H1 (cell line): ENCODE measurements around the gene MGAT5B. TPM values are rescaled to one million over a fixed set of nuclear protein-coding genes. Genes with fewer than 3 reads are reported as not detected.

Experiments used
- CTCF ChIA-PET: fragments of 300-600 bp; sonication (Branson Sonifier 250); formaldehyde crosslinking; loops from one replicate; lab custom pipeline; 2021; ENCODE audit not compliant: partially characterized antibody; lab: Charles Lee
- POLR2A ChIA-PET: fragments of 300-600 bp; sonication (Branson Sonifier 250); formaldehyde crosslinking; loops from one replicate; lab custom pipeline; 2021; ENCODE audit warnings: inconsistent platforms; ENCODE audit not compliant: partially characterized antibody; lab: Charles Lee
- DNase-seq, 2 experiments: peaks; one replicate each; pipeline versions ENCODE4 v3.0.0 to v3.0.0-alpha.2; 2010 to 2022; ENCODE audit warnings: low spot score in 2 of 2, low read depth in 1 of 2, mixed read lengths in 1 of 2
- FAIRE-seq: peaks from 2 replicates; lab custom pipeline; 2011; peaks lifted over from hg19 to GRCh38; lab: Jason Lieb, UNC
- H2AFZ ChIP-seq: 2 replicates; pipeline ENCODE4 v1.8.1; 2012; ENCODE audit warnings: low read length, inconsistent platforms
- H2AK5ac ChIP-seq: 2 replicates; pipeline ENCODE4 v1.6.1; 2013; ENCODE audit warnings: low read depth, low read length
- H2BK120ac ChIP-seq: replicated peaks from 2 replicates; pipeline ENCODE3; 2013; ENCODE audit warnings: low read depth, low read length, inconsistent platforms
- H2BK12ac ChIP-seq: 2 replicates; pipeline ENCODE4 v1.6.1; 2013; ENCODE audit warnings: low read depth, low read length
- H2BK15ac ChIP-seq: 2 replicates; pipeline ENCODE4 v1.6.1; 2013; ENCODE audit warnings: low read length
- H2BK20ac ChIP-seq: 2 replicates; pipeline ENCODE4 v1.6.1; 2013; ENCODE audit warnings: low read length
- H2BK5ac ChIP-seq: 2 replicates; pipeline ENCODE4 v1.6.1; 2013; ENCODE audit warnings: low read depth, low read length
- H3K14ac ChIP-seq: 2 replicates; pipeline ENCODE4 v1.6.1; 2013; ENCODE audit warnings: inconsistent platforms; ENCODE audit not compliant: insufficient read length
- H3K18ac ChIP-seq: 2 replicates; pipeline ENCODE4 v1.6.1; 2013; ENCODE audit warnings: low read length; ENCODE audit errors: extremely low read depth
- H3K23ac ChIP-seq: 2 replicates; pipeline ENCODE4 v1.6.1; 2013; ENCODE audit warnings: inconsistent platforms; ENCODE audit not compliant: insufficient read length
- H3K23me2 ChIP-seq: 2 replicates; pipeline ENCODE4 v1.6.1; 2013; ENCODE audit warnings: low read depth, low read length
- H3K27ac ChIP-seq: 2 replicates; pipeline ENCODE4 v1.6.1; 2011; ENCODE audit warnings: low read depth, low read length, inconsistent platforms
- H3K27me3 ChIP-seq, 4 experiments: replicated peaks in 1 of 4; 1 replicate in 1 of 4; 2 replicates in 3 of 4; pipeline versions ENCODE4 v1.6.1 to v1.8.1; 2011 to 2013; ENCODE audit warnings: low read length in 3 of 4, mild to moderate bottlenecking in 3 of 4, inconsistent platforms in 2 of 4, mixed read lengths in 2 of 4, moderate library complexity in 1 of 4; ENCODE audit not compliant: control insufficient read depth in 3 of 4, insufficient read depth in 3 of 4; ENCODE audit errors: extremely low read depth in 1 of 4
- H3K36me3 ChIP-seq, 4 experiments: 2 replicates each; pipeline versions ENCODE4 v1.6.1 to v1.8.1; 2011 to 2013; ENCODE audit warnings: mild to moderate bottlenecking in 4 of 4, low read length in 3 of 4, moderate library complexity in 2 of 4, control low read depth in 1 of 4, inconsistent platforms in 1 of 4; ENCODE audit not compliant: insufficient read depth in 4 of 4, control insufficient read depth in 2 of 4
- H3K4ac ChIP-seq: replicated peaks from 2 replicates; pipeline ENCODE3; 2013; ENCODE audit warnings: low read length, low read depth, mixed read lengths, inconsistent platforms; ENCODE audit not compliant: insufficient read length
- H3K4me1 ChIP-seq, 4 experiments: replicated peaks in 1 of 4; 1 replicate in 1 of 4; 2 replicates in 3 of 4; pipeline versions ENCODE4 v1.6.1 to v1.8.1; 2011 to 2013; ENCODE audit warnings: low read length in 3 of 4, inconsistent platforms in 2 of 4, mixed read lengths in 1 of 4; ENCODE audit not compliant: insufficient read depth in 4 of 4, control insufficient read depth in 3 of 4
- H3K4me2 ChIP-seq, 2 experiments: 2 replicates each; pipeline versions ENCODE4 v1.6.1 to v1.8.1; 2011 to 2013; ENCODE audit warnings: low read depth in 2 of 2, low read length in 2 of 2, control low read depth in 1 of 2, inconsistent platforms in 1 of 2, mild to moderate bottlenecking in 1 of 2; ENCODE audit not compliant: insufficient read depth in 1 of 2
- H3K4me3 ChIP-seq, 4 experiments: fragments of 200-600, 300-600 bp in 1 of 4; sonication (generic), shearing (Covaris generic), sonication (Bioruptor Twin) in 1 of 4; 2 replicates each; pipeline versions ENCODE4 v1.5.1 to v1.8.1; 2011 to 2016; ENCODE audit warnings: low read length in 4 of 4, low read depth in 3 of 4, control low read depth in 2 of 4, inconsistent platforms in 2 of 4, mild to moderate bottlenecking in 2 of 4, mixed read lengths in 1 of 4, moderate library complexity in 1 of 4; ENCODE audit not compliant: insufficient read depth in 2 of 4; ENCODE audit errors: extremely low read depth in 1 of 4
- H3K56ac ChIP-seq: replicated peaks from 2 replicates; pipeline ENCODE3; 2013; ENCODE audit warnings: low read depth, mild to moderate bottlenecking, mixed read lengths, low read length, inconsistent platforms; ENCODE audit not compliant: insufficient read length
- H3K79me1 ChIP-seq: 2 replicates; pipeline ENCODE4 v1.6.1; 2013; ENCODE audit warnings: low read depth, low read length, control low read depth
- H3K79me2 ChIP-seq, 2 experiments: 2 replicates each; pipeline versions ENCODE4 v1.6.1 to v1.8.1; 2012 to 2013; ENCODE audit warnings: low read length in 2 of 2, mild to moderate bottlenecking in 2 of 2, inconsistent platforms in 1 of 2; ENCODE audit not compliant: insufficient read depth in 2 of 2, control insufficient read depth in 1 of 2
- H3K9ac ChIP-seq, 4 experiments: replicated peaks in 1 of 4; 1 replicate in 1 of 4; 2 replicates in 3 of 4; pipeline versions ENCODE4 v1.6.1 to v1.8.1; 2011 to 2013; ENCODE audit warnings: low read depth in 3 of 4, low read length in 3 of 4, control low read depth in 2 of 4, mild to moderate bottlenecking in 2 of 4, moderate library complexity in 2 of 4, inconsistent platforms in 1 of 4; ENCODE audit errors: extremely low read depth in 1 of 4
- H3K9me3 ChIP-seq, 2 experiments: 2 replicates each; pipeline versions ENCODE4 v1.6.1 to v1.8.1; 2012 to 2013; ENCODE audit warnings: mild to moderate bottlenecking in 2 of 2, moderate library complexity in 2 of 2, control low read depth in 1 of 2, inconsistent platforms in 1 of 2, low read depth in 1 of 2, low read length in 1 of 2, mixed read lengths in 1 of 2; ENCODE audit not compliant: insufficient read depth in 2 of 2
- H4K20me1 ChIP-seq, 2 experiments: replicated peaks in 1 of 2; 2 replicates each; pipeline versions ENCODE3 to v1.8.1; 2011 to 2013; ENCODE audit warnings: inconsistent platforms in 2 of 2, low read length in 2 of 2, mild to moderate bottlenecking in 1 of 2; ENCODE audit not compliant: insufficient read depth in 2 of 2, control insufficient read depth in 1 of 2
- H4K5ac ChIP-seq: 2 replicates; pipeline ENCODE4 v1.6.1; 2013; ENCODE audit warnings: low read length, low read depth, mixed read lengths, inconsistent platforms; ENCODE audit not compliant: insufficient read length
- H4K8ac ChIP-seq: 2 replicates; pipeline ENCODE4 v1.8.0; 2013; ENCODE audit warnings: mild to moderate bottlenecking, moderate library complexity, low read length, inconsistent platforms; ENCODE audit not compliant: insufficient read depth; ENCODE audit errors: extremely low read depth
- H4K91ac ChIP-seq: replicated peaks from 2 replicates; pipeline ENCODE3; 2013; ENCODE audit warnings: low read length, mixed read lengths, inconsistent platforms; ENCODE audit not compliant: insufficient read length
- CBX5 ChIP-seq: fragments of 300-800, 300-1000 bp; sonication (generic); IDR thresholded peaks from 2 replicates; pipeline ENCODE4 v1.7.1; 2016; ENCODE audit warnings: antibody characterized with exemption, low read length, low read depth
- CEBPB ChIP-seq: IDR thresholded peaks from 2 replicates; pipeline ENCODE4 v1.6.1; 2012; ENCODE audit warnings: low read depth, low read length
- CHD1 ChIP-seq: IDR thresholded peaks from 2 replicates; pipeline ENCODE4 v1.6.1; 2012; ENCODE audit warnings: low read depth, low read length, improper control_type of control experiment
- CREB1 ChIP-seq: IDR thresholded peaks from 2 replicates; pipeline ENCODE4 v1.6.1; 2012; ENCODE audit warnings: inconsistent platforms
- E2F6 ChIP-seq: IDR thresholded peaks from 2 replicates; pipeline ENCODE4 v1.6.1; 2012; ENCODE audit warnings: inconsistent platforms
- EGR1 ChIP-seq: IDR thresholded peaks from 2 replicates; pipeline ENCODE4 v1.6.1; 2011; ENCODE audit warnings: low read depth, low read length, borderline replicate concordance
- FOSL1 ChIP-seq: IDR thresholded peaks from 2 replicates; pipeline ENCODE4 v1.6.1; 2011; ENCODE audit warnings: mild to moderate bottlenecking, low read depth, low read length, moderate library complexity; ENCODE audit not compliant: insufficient read depth
- KDM1A ChIP-seq: fragments of 200-600, 300-600 bp; sonication (generic); IDR thresholded peaks from 2 replicates; pipeline ENCODE4 v1.7.1; 2016; ENCODE audit warnings: mild to moderate bottlenecking, low read length, borderline replicate concordance
- KDM5A ChIP-seq: fragments of 200-600 bp; IDR thresholded peaks from 2 replicates; pipeline ENCODE4 v1.7.1; 2012; ENCODE audit warnings: mild to moderate bottlenecking, low read length, inconsistent platforms, mixed read lengths
- RXRA ChIP-seq: IDR thresholded peaks from 2 replicates; pipeline ENCODE4 v1.6.1; 2011; ENCODE audit warnings: low read depth, mild to moderate bottlenecking, low read length, moderate library complexity; ENCODE audit not compliant: insufficient read depth
- SIRT6 ChIP-seq: IDR thresholded peaks from one replicate; pipeline ENCODE4 v1.7.1; 2012; ENCODE audit warnings: low read length, inconsistent platforms
- TAF7 ChIP-seq: optimal IDR thresholded peaks from 2 replicates; pipeline ENCODE3; 2011; ENCODE audit warnings: low read depth, mild to moderate bottlenecking, inconsistent platforms, low read length, moderate library complexity, borderline replicate concordance
- TBP ChIP-seq: IDR thresholded peaks from 2 replicates; pipeline ENCODE4 v1.6.1; 2011; ENCODE audit warnings: low read depth, low read length, improper control_type of control experiment
- TCF12 ChIP-seq: IDR thresholded peaks from 2 replicates; pipeline ENCODE4 v1.6.1; 2011; ENCODE audit warnings: low read depth, mild to moderate bottlenecking, low read length
- TEAD4 ChIP-seq: IDR thresholded peaks from 2 replicates; pipeline ENCODE4 v1.6.1; 2012; ENCODE audit warnings: low read depth, low read length, inconsistent platforms, mixed read lengths
- YY1 ChIP-seq: IDR thresholded peaks from 2 replicates; pipeline ENCODE4 v1.6.1; 2011; ENCODE audit warnings: low read depth, mild to moderate bottlenecking, low read length
- WGBS, 2 experiments: shearing (Covaris generic) in 1 of 2; methylation state at CpG; one replicate each; pipeline versions ENCODE4 v1.1.6 to v1.1.7; 2013 to 2015; ENCODE audit warnings: low lambda C conversion rate in 2 of 2, mixed read lengths in 2 of 2, inconsistent platforms in 1 of 2, low coverage in 1 of 2, missing lambda C conversion rate in 1 of 2; ENCODE audit not compliant: insufficient replicate concordance in 2 of 2, insufficient coverage in 1 of 2, insufficient read length in 1 of 2; ENCODE audit errors: extremely low coverage in 1 of 2, missing lambda C conversion rate in 1 of 2; 5-methylcytosine and 5-hydroxymethylcytosine counted together
- polyA plus RNA-seq, 7 experiments: library from polyadenylated mRNA; depleted of rRNA in 3 of 7; stranded (reverse) in 5 of 7; unstranded in 2 of 7; fragments of >200 nt in 5 of 7; fragments of 200-250 nt in 2 of 7; gene quantifications; 1 replicate in 5 of 7; 2 replicates in 1 of 7; 4 replicates in 1 of 7; pipeline versions ENCODE4 v1.2.1 to v1.2.3, GENCODE V29; 2011 to 2013; ENCODE audit warnings: missing spikeins in 2 of 7, mixed read lengths in 2 of 7
- total RNA-seq: library from RNA; stranded (reverse); fragmentation: NEBNext Ultra II Directional; extraction: Animal tissue kit (Norgen Biotek cat#: 25700); gene quantifications from 2 replicates; pipeline ENCODE4 v1.2.1, GENCODE V29; 2021

The MGAT5B gene
- total and polyA plus RNA-seq, 2 of the 8 experiments (the other 6 are each of a cell fraction or from before 2014, with no cell fraction given), result 7.9 to 8.2 TPM

GRCh38 chr17:76929148-76929547 is 60.9 kb downstream of the MGAT5B start:
- Histone ChIP-seq H3K9me3 (0 out of 4 replicates have a peak, but pooled peaks cover 0 to 3% of the 10 kb centered on the region in 2 experiments), H3K36me3 (no peaks in the 10 kb centered on the region), H2BK120ac (no peak overlapping the region), H4K8ac (no peak overlapping the region), H3K4me2 (no peak overlapping the region), H2BK5ac (no peak overlapping the region), H3K27ac (no peak overlapping the region), H3K9ac (no peak overlapping the region), H3K18ac (no peak overlapping the region), H4K20me1 (peaks cover 0 to 9% of the 10 kb centered on the region in 2 experiments), H2BK12ac (no peak overlapping the region), H3K4me1 (peaks cover 0 to 2% (median 0%) of the 10 kb centered on the region in 4 experiments; a peak in 1 of 7 replicates), H3K14ac (no peak overlapping the region), H2AK5ac (no peak overlapping the region), H3K79me2 (no peaks in the 10 kb centered on the region), H2BK20ac (no peak overlapping the region), H2AFZ (no peak overlapping the region), H3K79me1 (no peaks in the 10 kb centered on the region), H3K23ac (no peak overlapping the region), H3K23me2 (no peaks in the 10 kb centered on the region), H3K56ac (no peak overlapping the region), H3K27me3 (no peaks in the 10 kb centered on the region), H2BK15ac (no peak overlapping the region), H3K4me3 (no peak overlapping the region), H4K5ac (no peak overlapping the region), H3K4ac (no peak overlapping the region), H4K91ac (no peak overlapping the region)
- ChIA-PET CTCF (interaction anchor here (0.5 to 1.7 kb wide), 6 partner anchors 11 to 910 kb away, joined by 3 to 6 read pairs (median 4); no protein-coding TSS in a partner anchor), POLR2A (no interaction called here)
- 78% methylated on average over 3 of the region's 3 CpGs; no CpG with 5 or more reads in 1 of the 2 experiments for WGBS, 2 experiments
- FAIRE-seq (no peak), DNase-seq (no peak)
- TF ChIP-seq FOSL1, result no peak
- no peak for TF ChIP-seq CEBPB
- no peak for TF ChIP-seq CBX5
- no peak for TF ChIP-seq EGR1
- TF ChIP-seq CREB1, result no peak
- no peak for TF ChIP-seq TAF7
- TF ChIP-seq E2F6, result no peak
- TF ChIP-seq KDM1A, result no peak
- no peak for TF ChIP-seq KDM5A
- TF ChIP-seq YY1, result no peak
- TF ChIP-seq TEAD4, result no peak
- TF ChIP-seq CHD1, result no peak
- no peak for TF ChIP-seq TCF12
- TF ChIP-seq RXRA, result no peak
- no peak for TF ChIP-seq TBP
- TF ChIP-seq SIRT6, result no peak
